ENCODE data around the gene PRKCQ. TPM values are rescaled to one million over a fixed set of nuclear protein-coding genes. Genes with fewer than 3 reads are reported as not detected.

PRKCQ gene
- total RNA-seq, 2 donors from 2014 or later, result 55.3 to 79.0 TPM

- ATAC-seq (no peak), DNase-seq (ENCODE audit: low spot score) (no peak)
- H3K4me1 Mint-ChIP-seq (ENCODE audit: low read depth in 2 of 2), result peaks cover 12 to 22% of the 10 kb centered on the region in 2 donors
- H3K4me3 Mint-ChIP-seq, result no peak overlapping the region
- H3K27ac Mint-ChIP-seq, result peak overlapping the region; percentile 17 to 65
- H3K27me3 Mint-ChIP-seq, result no peaks in the 10 kb centered on the region
- H3K36me3 Mint-ChIP-seq, result peaks cover 17% of the 10 kb centered on the region
- no peaks in the 10 kb centered on the region for H3K9me3 Mint-ChIP-seq
Observed at GRCh38 chr10:6423413-6424170, 156.5 kb downstream of the PRKCQ start.

- DNase-seq (ENCODE audit: low spot score) (no peak), ATAC-seq (peak in 1 of 2 donors; percentile 44)
- peaks cover 12 to 22% of the 10 kb centered on the region in 2 donors for H3K4me1 Mint-ChIP-seq (ENCODE audit: low read depth in 2 of 2)
- no peak overlapping the region for H3K4me3 Mint-ChIP-seq
- peaks cover 15% of the 10 kb centered on the region for H3K36me3 Mint-ChIP-seq
- peak overlapping the region; percentile 17 to 60 for H3K27ac Mint-ChIP-seq
- no peaks in the 10 kb centered on the region for H3K9me3 Mint-ChIP-seq
- H3K27me3 Mint-ChIP-seq, result no peaks in the 10 kb centered on the region
Observed at GRCh38 chr10:6423004-6423403, 157.1 kb downstream of the PRKCQ start.

- Mint-ChIP-seq H3K9me3 (no peaks in the 10 kb centered on the region), H3K27ac (no peak overlapping the region), H3K4me1 (ENCODE audit: low read depth in 2 of 2) (peaks cover 1 to 10% of the 10 kb centered on the region in 2 donors), H3K27me3 (no peaks in the 10 kb centered on the region), H3K4me3 (no peak overlapping the region), H3K36me3 (no peaks in the 10 kb centered on the region)
- no peak for ATAC-seq
- DNase-seq (ENCODE audit: low spot score), result no peak
Observed at GRCh38 chr10:6418613-6419216, 161.4 kb downstream of the PRKCQ start.

- H3K4me3 Mint-ChIP-seq, result no peak overlapping the region
- no peaks in the 10 kb centered on the region for H3K27me3 Mint-ChIP-seq
- DNase-seq (ENCODE audit: low spot score) (no peak), ATAC-seq (no peak)
- no peak overlapping the region for H3K27ac Mint-ChIP-seq
- H3K4me1 Mint-ChIP-seq (ENCODE audit: low read depth in 2 of 2), result peaks cover 0 to 8% of the 10 kb centered on the region in 2 donors
- no peaks in the 10 kb centered on the region for H3K9me3 Mint-ChIP-seq
- H3K36me3 Mint-ChIP-seq, result no peaks in the 10 kb centered on the region
Observed at GRCh38 chr10:6418167-6418566, 161.9 kb downstream of the PRKCQ start.

- Mint-ChIP-seq H3K4me3 (no peak overlapping the region), H3K36me3 (no peaks in the 10 kb centered on the region), H3K9me3 (no peaks in the 10 kb centered on the region), H3K27ac (no peak overlapping the region), H3K4me1 (ENCODE audit: low read depth in 2 of 2) (peaks cover 0 to 4% of the 10 kb centered on the region in 2 donors), H3K27me3 (no peaks in the 10 kb centered on the region)
- DNase-seq (ENCODE audit: low spot score), result no peak
- ATAC-seq, result peak in 1 of 2 donors; percentile 46
Observed at GRCh38 chr10:6416892-6417512, 163.1 kb downstream of the PRKCQ start.

- no peak for ATAC-seq
- no peak overlapping the region for H3K4me3 Mint-ChIP-seq
- H3K27ac Mint-ChIP-seq, result peak overlapping the region; percentile 28 to 96
- peaks cover 18 to 26% of the 10 kb centered on the region in 2 donors for H3K4me1 Mint-ChIP-seq (ENCODE audit: low read depth in 2 of 2)
- H3K36me3 Mint-ChIP-seq, result no peaks in the 10 kb centered on the region
- no peaks in the 10 kb centered on the region for H3K9me3 Mint-ChIP-seq
- H3K27me3 Mint-ChIP-seq, result no peaks in the 10 kb centered on the region
- DNase-seq (ENCODE audit: low spot score), result no peak
Observed at GRCh38 chr10:6411436-6411835, 168.6 kb downstream of the PRKCQ start.

GRCh38 chr10:6410830-6411229 is 169.2 kb downstream of the PRKCQ start:
- ATAC-seq, result no peak
- H3K9me3 Mint-ChIP-seq, result no peaks in the 10 kb centered on the region
- peak overlapping the region; percentile 81 for H3K4me3 Mint-ChIP-seq
- no peaks in the 10 kb centered on the region for H3K36me3 Mint-ChIP-seq
- peaks cover 18 to 26% of the 10 kb centered on the region in 2 donors for H3K4me1 Mint-ChIP-seq (ENCODE audit: low read depth in 2 of 2)
- no peak for DNase-seq (ENCODE audit: low spot score)
- H3K27ac Mint-ChIP-seq, result peak overlapping the region; percentile 96
- H3K27me3 Mint-ChIP-seq, result no peaks in the 10 kb centered on the region

GRCh38 chr10:6409971-6410643 is 170.0 kb downstream of the PRKCQ start:
- peak; percentile 92 to 93 for ATAC-seq
- no peaks in the 10 kb centered on the region for H3K9me3 Mint-ChIP-seq
- peak overlapping the region; percentile 96 for H3K27ac Mint-ChIP-seq

GRCh38 chr10:6408799-6409198 is 171.3 kb downstream of the PRKCQ start:
- H3K4me1 Mint-ChIP-seq (ENCODE audit: low read depth in 2 of 2), result peaks cover 19 to 34% of the 10 kb centered on the region in 2 donors
- ATAC-seq (no peak), DNase-seq (ENCODE audit: low spot score) (no peak)
- H3K9me3 Mint-ChIP-seq, result no peaks in the 10 kb centered on the region
- no peaks in the 10 kb centered on the region for H3K27me3 Mint-ChIP-seq
- H3K36me3 Mint-ChIP-seq, result no peaks in the 10 kb centered on the region
- H3K27ac Mint-ChIP-seq, result peak overlapping the region; percentile 52 to 66
- peak overlapping the region; percentile 21 for H3K4me3 Mint-ChIP-seq

More at GRCh38 chr10:6409971-6410643, 170.0 kb downstream of the PRKCQ start:
- Mint-ChIP-seq H3K4me1 (ENCODE audit: low read depth in 2 of 2) (peaks cover 18 to 26% of the 10 kb centered on the region in 2 donors), H3K36me3 (no peaks in the 10 kb centered on the region), H3K4me3 (peak overlapping the region; percentile 81), H3K27me3 (no peaks in the 10 kb centered on the region)
- peak; percentile 71 for DNase-seq (ENCODE audit: low spot score)

GRCh38 chr10:6407034-6407721 is 172.9 kb downstream of the PRKCQ start:
- Mint-ChIP-seq H3K4me3 (no peak overlapping the region), H3K27me3 (peaks cover 0 to 2% of the 10 kb centered on the region in 2 donors), H3K36me3 (no peaks in the 10 kb centered on the region), H3K4me1 (ENCODE audit: low read depth in 2 of 2) (peaks cover 23 to 38% of the 10 kb centered on the region in 2 donors), H3K9me3 (no peaks in the 10 kb centered on the region), H3K27ac (no peak overlapping the region)
- DNase-seq (ENCODE audit: low spot score), result no peak
- ATAC-seq, result no peak

- Mint-ChIP-seq H3K4me1 (ENCODE audit: low read depth in 2 of 2) (peaks cover 30 to 45% of the 10 kb centered on the region in 2 donors), H3K36me3 (no peaks in the 10 kb centered on the region), H3K27ac (no peak overlapping the region), H3K27me3 (peaks cover 0 to 7% of the 10 kb centered on the region in 2 donors), H3K4me3 (no peak overlapping the region), H3K9me3 (no peaks in the 10 kb centered on the region)
- DNase-seq (ENCODE audit: low spot score) (no peak), ATAC-seq (no peak)
Observed at GRCh38 chr10:6406220-6407033, 173.6 kb downstream of the PRKCQ start.

GRCh38 chr10:6405713-6406112 is 174.4 kb downstream of the PRKCQ start:
- Mint-ChIP-seq H3K4me3 (no peak overlapping the region), H3K27me3 (peaks cover 0 to 7% of the 10 kb centered on the region in 2 donors), H3K4me1 (ENCODE audit: low read depth in 2 of 2) (peaks cover 33 to 45% of the 10 kb centered on the region in 2 donors), H3K9me3 (no peaks in the 10 kb centered on the region), H3K27ac (peak overlapping the region in 1 of 2 donors; percentile 20), H3K36me3 (no peaks in the 10 kb centered on the region)
- ATAC-seq, result no peak
- DNase-seq (ENCODE audit: low spot score), result no peak
